ENCODE results near the gene SERTAD2. TPM values are rescaled to one million over a fixed set of nuclear protein-coding genes. Genes with fewer than 3 reads are reported as not detected.

Gene SERTAD2
- total RNA-seq, 1 donor from 2014 or later, result 42.2 TPM

DNA sequence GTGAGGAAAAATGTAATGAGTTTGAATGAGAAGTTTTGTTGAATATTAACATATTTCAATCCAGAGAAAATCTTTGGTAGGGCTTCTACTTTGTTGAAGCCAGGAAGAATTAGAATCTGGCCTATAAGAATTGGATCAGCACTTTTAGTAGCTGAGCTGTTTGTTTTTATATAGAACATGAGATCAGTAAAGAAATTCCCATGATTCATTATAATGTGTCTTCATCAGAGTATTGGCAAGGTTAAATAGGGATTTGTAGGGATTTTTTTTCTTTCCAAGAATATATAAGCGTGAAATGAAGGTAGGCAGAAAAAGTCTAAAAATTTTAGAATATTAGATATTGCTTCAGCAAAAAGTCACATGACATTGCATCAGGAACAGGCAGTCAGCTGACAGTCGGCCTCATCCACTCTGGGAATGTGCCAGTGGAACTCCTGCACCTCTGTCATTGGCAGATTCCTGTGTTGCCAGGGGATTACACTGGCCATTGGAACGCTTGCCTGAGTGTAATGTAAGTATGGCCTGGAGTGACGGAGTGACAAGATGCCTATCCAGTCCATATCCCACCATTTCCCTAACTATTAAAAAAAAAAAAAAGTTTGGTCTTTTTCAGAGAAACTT, 60.6 kb downstream of the SERTAD2 start:
- no peak overlapping the region for H3K27ac ChIP-seq (ENCODE audit: low read depth, low read length)
- H3K9me3 Mint-ChIP-seq (ENCODE audit: unreplicated experiment), result no peaks in the 10 kb centered on the region

DNA sequence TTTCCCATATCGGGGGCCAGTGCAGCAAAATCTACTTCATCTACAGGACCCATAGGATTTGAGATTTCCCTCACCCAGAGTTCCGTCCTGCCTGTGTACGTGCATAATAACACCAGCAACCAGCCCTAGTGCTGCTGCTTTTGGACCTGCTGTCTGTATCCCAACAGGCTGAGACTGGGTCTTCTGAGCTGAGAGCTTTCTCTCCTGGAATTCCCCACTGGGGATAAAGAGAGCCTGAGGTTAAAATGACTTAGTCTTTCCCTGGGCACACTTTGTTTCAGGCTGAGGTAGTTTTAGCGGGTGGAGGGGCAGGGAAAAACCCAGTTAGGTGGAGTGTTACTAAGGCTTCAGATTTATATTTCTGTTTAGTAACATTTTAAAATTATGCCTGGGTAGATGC, 62.5 kb downstream of the SERTAD2 start:
- Histone ChIP-seq H4K20me1 (ENCODE audit: insufficient read depth, low read length) (no peaks in the 10 kb centered on the region), H3K27ac (ENCODE audit: low read depth, low read length) (no peak overlapping the region), H3K27me3 (ENCODE audit: insufficient read depth, low read length) (no peaks in the 10 kb centered on the region), H3K79me2 (ENCODE audit: insufficient read depth, low read length) (no peaks in the 10 kb centered on the region), H3K4me2 (ENCODE audit: low read length) (no peak overlapping the region), H3K36me3 (ENCODE audit: insufficient read depth, low read length) (peaks cover 6% of the 10 kb centered on the region), H3K4me3 (ENCODE audit: insufficient read depth, low read depth, low read length) (no peak overlapping the region), H3K9me3 (ENCODE audit: insufficient read depth, low read depth, low read length) (no peaks in the 10 kb centered on the region), H3K4me1 (ENCODE audit: insufficient read depth, low read length) (peaks cover 6% of the 10 kb centered on the region), H2AFZ (ENCODE audit: low read depth, low read length) (no peak overlapping the region), H3K9ac (ENCODE audit: low read length) (no peak overlapping the region)
- DNase-seq (ENCODE audit: low read depth) (no peak), FAIRE-seq (no peak)
- H3K9me3 Mint-ChIP-seq (ENCODE audit: unreplicated experiment), result no peaks in the 10 kb centered on the region
- H3K36me3 Mint-ChIP-seq (ENCODE audit: low read depth, unreplicated experiment), result peaks cover 2% of the 10 kb centered on the region
- H3K27me3 Mint-ChIP-seq (ENCODE audit: low read depth, unreplicated experiment), result no peaks in the 10 kb centered on the region
- TF ChIP-seq, protein P1, sequence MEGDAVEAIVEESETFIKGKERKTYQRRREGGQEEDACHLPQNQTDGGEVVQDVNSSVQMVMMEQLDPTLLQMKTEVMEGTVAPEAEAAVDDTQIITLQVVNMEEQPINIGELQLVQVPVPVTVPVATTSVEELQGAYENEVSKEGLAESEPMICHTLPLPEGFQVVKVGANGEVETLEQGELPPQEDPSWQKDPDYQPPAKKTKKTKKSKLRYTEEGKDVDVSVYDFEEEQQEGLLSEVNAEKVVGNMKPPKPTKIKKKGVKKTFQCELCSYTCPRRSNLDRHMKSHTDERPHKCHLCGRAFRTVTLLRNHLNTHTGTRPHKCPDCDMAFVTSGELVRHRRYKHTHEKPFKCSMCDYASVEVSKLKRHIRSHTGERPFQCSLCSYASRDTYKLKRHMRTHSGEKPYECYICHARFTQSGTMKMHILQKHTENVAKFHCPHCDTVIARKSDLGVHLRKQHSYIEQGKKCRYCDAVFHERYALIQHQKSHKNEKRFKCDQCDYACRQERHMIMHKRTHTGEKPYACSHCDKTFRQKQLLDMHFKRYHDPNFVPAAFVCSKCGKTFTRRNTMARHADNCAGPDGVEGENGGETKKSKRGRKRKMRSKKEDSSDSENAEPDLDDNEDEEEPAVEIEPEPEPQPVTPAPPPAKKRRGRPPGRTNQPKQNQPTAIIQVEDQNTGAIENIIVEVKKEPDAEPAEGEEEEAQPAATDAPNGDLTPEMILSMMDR (IDR thresholded peaks at IDR 0.05; ENCODE audit: insufficient read depth, low read depth, low read length), result no peak
- no peak for TF ChIP-seq EZH2 (IDR thresholded peaks at IDR 0.05; ENCODE audit: insufficient read depth, low read length)
- H3K4me3 Mint-ChIP-seq (ENCODE audit: unreplicated experiment), result no peak overlapping the region
- no peak overlapping the region for H3K27ac Mint-ChIP-seq (ENCODE audit: unreplicated experiment)
- H3K4me1 Mint-ChIP-seq (ENCODE audit: low read depth, unreplicated experiment), result peaks cover 11% of the 10 kb centered on the region

More for the DNA sequence above, 60.6 kb downstream of the SERTAD2 start:
- Histone ChIP-seq H3K27me3 (ENCODE audit: insufficient read depth, low read length) (peaks cover 12% of the 10 kb centered on the region), H3K4me3 (ENCODE audit: insufficient read depth, low read depth, low read length) (no peak overlapping the region), H3K4me1 (ENCODE audit: insufficient read depth, low read length) (peaks cover 6% of the 10 kb centered on the region), H3K79me2 (ENCODE audit: insufficient read depth, low read length) (no peaks in the 10 kb centered on the region), H3K36me3 (ENCODE audit: insufficient read depth, low read length) (peaks cover 6% of the 10 kb centered on the region), H3K4me2 (ENCODE audit: low read length) (no peak overlapping the region), H3K9me3 (ENCODE audit: insufficient read depth, low read depth, low read length) (no peaks in the 10 kb centered on the region), H2AFZ (ENCODE audit: low read depth, low read length) (no peak overlapping the region), H3K9ac (ENCODE audit: low read length) (no peak overlapping the region), H4K20me1 (ENCODE audit: insufficient read depth, low read length) (no peaks in the 10 kb centered on the region)
- DNase-seq (ENCODE audit: low read depth) (no peak), FAIRE-seq (no peak)
- Mint-ChIP-seq H3K4me1 (ENCODE audit: low read depth, unreplicated experiment) (peaks cover 9% of the 10 kb centered on the region), H3K36me3 (ENCODE audit: low read depth, unreplicated experiment) (peaks cover 2% of the 10 kb centered on the region), H3K27me3 (ENCODE audit: low read depth, unreplicated experiment) (peaks cover 5% of the 10 kb centered on the region), H3K4me3 (ENCODE audit: unreplicated experiment) (no peak overlapping the region), H3K27ac (ENCODE audit: unreplicated experiment) (no peak overlapping the region)
- TF ChIP-seq, protein P1 (IDR thresholded peaks at IDR 0.05; ENCODE audit: insufficient read depth, low read depth, low read length), result no peak
- no peak for TF ChIP-seq EZH2 (IDR thresholded peaks at IDR 0.05; ENCODE audit: insufficient read depth, low read length)

- Mint-ChIP-seq H3K4me3 (ENCODE audit: unreplicated experiment) (no peak overlapping the region), H3K9me3 (ENCODE audit: unreplicated experiment) (no peaks in the 10 kb centered on the region), H3K27ac (ENCODE audit: unreplicated experiment) (no peak overlapping the region), H3K36me3 (ENCODE audit: low read depth, unreplicated experiment) (peaks cover 2% of the 10 kb centered on the region), H3K27me3 (ENCODE audit: low read depth, unreplicated experiment) (no peaks in the 10 kb centered on the region), H3K4me1 (ENCODE audit: low read depth, unreplicated experiment) (peaks cover 2% of the 10 kb centered on the region)
- Histone ChIP-seq H3K4me1 (ENCODE audit: insufficient read depth, low read length) (no peaks in the 10 kb centered on the region), H3K4me3 (ENCODE audit: insufficient read depth, low read depth, low read length) (no peak overlapping the region), H3K36me3 (ENCODE audit: insufficient read depth, low read length) (peaks cover 6% of the 10 kb centered on the region), H3K4me2 (ENCODE audit: low read length) (no peak overlapping the region), H3K79me2 (ENCODE audit: insufficient read depth, low read length) (no peaks in the 10 kb centered on the region), H2AFZ (ENCODE audit: low read depth, low read length) (no peak overlapping the region), H3K9ac (ENCODE audit: low read length) (no peak overlapping the region), H3K9me3 (ENCODE audit: insufficient read depth, low read depth, low read length) (no peaks in the 10 kb centered on the region), H3K27me3 (ENCODE audit: insufficient read depth, low read length) (no peaks in the 10 kb centered on the region), H3K27ac (ENCODE audit: low read depth, low read length) (no peak overlapping the region), H4K20me1 (ENCODE audit: insufficient read depth, low read length) (no peaks in the 10 kb centered on the region)
- DNase-seq (ENCODE audit: low read depth) (no peak), FAIRE-seq (no peak)
- TF ChIP-seq, protein P1 (IDR thresholded peaks at IDR 0.05; ENCODE audit: insufficient read depth, low read depth, low read length), result no peak
- TF ChIP-seq EZH2 (IDR thresholded peaks at IDR 0.05; ENCODE audit: insufficient read depth, low read length), result no peak
Measured at GRCh38 chr2:64587561-64587960, 66.2 kb downstream of the SERTAD2 start.

Measured in astrocyte (in vitro differentiated cells and primary cell).